SKM-1 (cell line): ENCODE data around the gene NAALADL2.
"Not testable (repeated sequence)": the region's sequence is repeated elsewhere in the genome, so short reads cannot be mapped to it uniquely, and the experiment has no call there.

Source experiments
- DNase-seq: peaks from one replicate; lab custom pipeline; 2025; ENCODE audit not compliant: unreplicated experiment; lab: John Stamatoyannopoulos, UW

The NAALADL2 gene

GRCh38 chr3:175469124-175469523 is 610.0 kb downstream of the NAALADL2 start:
- no peak for DNase-seq

DNA sequence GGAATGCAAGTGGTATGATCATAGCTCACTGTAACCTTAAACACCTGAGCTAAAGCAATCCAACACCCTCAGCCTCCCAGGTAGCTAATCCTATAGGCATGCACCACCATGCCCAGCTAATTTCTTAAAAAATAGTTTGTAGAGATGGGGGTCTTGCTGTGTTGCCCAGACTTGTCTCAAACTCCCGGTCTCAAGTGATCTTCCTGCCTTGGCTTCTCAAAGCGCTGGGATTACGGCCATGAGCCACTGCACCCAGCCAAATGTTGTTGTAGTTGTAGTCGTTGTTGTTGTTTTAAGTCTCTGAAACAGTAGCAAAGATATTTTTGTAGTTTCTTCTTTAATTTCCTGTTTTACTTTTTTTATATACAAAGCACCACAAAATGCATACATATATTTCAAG is 616.6 kb downstream of the NAALADL2 start:
- DNase-seq, result no peak

- no peak for DNase-seq
Observed at GRCh38 chr3:175476489-175476888, 617.4 kb downstream of the NAALADL2 start.

DNA sequence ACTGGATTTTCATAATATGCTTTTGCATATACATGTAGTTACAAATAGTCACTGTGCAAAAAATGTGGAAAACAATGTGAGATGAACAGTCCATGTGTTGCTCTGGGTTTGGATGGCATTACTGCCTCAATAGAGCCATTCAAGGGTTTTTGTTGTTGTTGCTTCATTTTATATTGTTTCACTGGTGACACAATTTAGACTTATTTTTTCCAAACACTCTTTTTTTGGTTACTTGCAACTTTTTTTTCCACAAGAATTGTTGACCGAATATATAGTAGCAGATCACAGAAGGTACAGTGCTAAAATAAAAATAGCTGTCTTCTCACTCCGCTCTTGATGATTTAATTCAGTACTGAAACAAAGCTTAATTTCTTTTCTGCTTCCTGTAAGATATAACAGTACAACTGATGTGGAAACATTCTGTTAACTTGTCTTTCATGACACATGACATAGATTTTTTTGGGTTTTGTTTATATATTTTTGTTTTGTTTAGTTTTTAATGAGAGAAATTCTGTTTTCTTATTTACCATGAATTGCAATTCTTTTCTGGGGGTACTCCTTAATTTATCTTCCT is 618.6 kb downstream of the NAALADL2 start:
- no peak for DNase-seq

DNA sequence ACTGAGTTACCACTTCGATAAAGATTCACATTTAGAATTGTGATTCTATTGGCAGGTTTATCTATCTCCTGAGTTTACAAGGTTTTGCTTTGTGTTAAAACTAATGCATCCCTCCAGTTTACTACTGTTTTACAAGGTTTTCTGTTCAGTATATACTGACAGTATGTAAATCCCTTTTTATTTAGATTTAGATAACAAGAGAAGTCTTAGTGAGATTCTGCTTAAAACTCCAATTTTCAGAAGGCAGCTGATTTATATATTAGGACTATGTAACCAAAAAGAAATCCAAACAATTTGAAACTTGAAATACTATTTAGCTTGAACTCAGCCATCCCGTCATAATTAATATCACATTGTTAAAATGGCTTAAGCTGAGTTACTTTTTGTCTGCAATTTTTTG is 619.2 kb downstream of the NAALADL2 start:
- DNase-seq, result no peak

DNA sequence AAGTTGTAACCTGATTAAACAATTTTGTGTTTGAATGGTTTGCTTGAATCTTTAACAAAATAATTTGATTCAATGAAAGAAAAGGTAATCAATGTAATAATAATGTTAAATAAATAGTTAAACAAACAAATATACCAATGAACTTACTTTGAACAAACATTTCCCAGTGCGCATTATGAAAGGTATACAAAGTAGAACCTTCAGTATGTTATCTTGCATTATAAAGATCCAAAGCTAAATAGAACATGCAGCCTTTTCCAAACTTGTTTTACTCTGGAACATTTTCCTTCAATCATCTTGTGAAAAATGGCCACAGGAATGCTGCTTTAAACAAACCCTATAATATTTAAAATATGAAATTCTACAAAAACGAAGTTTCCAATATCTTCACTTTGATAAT is 620.0 kb downstream of the NAALADL2 start:
- no peak for DNase-seq

- no peak for DNase-seq
Observed at GRCh38 chr3:175479800-175480199, 620.7 kb downstream of the NAALADL2 start.

- no peak for DNase-seq
Observed at GRCh38 chr3:175484666-175485065, 625.5 kb downstream of the NAALADL2 start.

- no peak for DNase-seq
Observed at GRCh38 chr3:175485436-175485835, 626.3 kb downstream of the NAALADL2 start.

DNA sequence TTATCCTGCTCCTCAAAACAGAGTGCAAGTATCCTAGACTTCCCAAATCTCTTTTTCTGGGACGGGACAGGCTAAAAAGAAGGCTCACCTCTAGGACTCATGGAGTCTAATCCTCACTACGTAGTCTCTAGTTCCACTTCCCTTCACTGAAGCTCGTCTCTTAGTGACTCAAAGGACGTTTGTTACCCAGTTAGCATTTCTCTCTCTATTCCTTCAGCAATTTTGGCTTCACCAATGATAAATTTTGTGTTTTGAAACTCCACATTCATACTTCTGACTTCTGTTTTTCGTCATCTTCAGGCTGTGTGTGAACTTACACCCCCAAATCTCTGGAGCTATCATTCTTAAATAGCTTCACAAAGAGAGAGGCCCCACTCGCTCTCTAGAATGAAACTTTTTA is 627.1 kb downstream of the NAALADL2 start:
- no peak for DNase-seq

DNA sequence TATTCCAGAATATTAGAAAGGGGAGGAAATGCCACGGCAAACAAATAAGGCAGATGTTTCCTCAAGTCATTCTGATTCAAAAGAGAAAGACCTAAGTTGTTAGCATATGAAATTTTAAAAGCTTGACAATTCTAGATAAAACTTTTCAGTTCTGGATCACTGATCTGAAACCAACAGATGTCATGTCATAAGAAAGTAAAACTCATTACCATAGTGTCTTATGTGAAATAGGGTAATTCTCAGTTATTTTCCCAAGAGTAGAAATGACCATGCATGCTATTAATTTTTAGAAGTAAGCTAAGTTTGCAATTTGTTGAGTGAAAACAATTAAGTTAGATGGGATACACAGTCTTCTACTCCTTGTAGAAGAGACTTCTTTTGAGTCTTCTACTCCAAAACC is 630.3 kb downstream of the NAALADL2 start:
- no peak for DNase-seq

DNA sequence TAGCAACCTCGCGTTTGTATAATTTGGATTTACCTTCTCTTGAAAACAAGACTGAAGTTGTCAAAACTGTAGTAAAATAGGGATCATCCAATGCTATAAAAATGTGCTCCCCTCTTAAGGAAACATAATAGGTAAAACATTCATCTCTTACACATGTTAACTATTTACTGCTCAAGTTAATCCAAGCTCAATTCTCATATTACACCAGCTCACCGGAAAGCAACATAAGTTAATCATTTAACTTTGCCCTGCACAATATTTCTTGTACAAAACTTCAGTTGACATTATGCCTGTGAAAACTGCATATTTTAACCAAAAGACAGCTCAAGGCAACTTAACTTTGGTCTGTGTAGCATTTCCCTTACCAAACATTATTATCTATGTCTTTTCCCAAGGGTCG is 634.2 kb downstream of the NAALADL2 start:
- DNase-seq, result no peak

DNA sequence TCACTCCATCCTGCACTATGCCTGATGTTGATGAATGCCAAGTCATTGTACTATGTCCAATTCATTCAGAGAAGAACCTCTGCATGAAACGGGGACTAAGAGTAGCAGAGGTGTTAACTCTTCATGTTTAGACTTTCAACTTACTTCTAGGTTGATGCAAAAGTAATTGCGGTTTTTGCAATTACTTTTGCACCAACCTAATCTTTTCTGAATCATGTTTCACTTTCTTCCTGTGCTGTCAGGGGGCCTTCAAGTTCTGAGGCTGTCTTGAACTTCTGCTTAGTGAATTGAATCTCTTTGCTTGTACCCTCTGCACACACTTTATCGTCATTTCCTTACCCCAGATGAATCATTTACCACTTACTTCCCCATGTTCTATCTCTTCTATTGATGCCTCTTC is 636.2 kb downstream of the NAALADL2 start:
- DNase-seq, result peak; percentile 54

DNA sequence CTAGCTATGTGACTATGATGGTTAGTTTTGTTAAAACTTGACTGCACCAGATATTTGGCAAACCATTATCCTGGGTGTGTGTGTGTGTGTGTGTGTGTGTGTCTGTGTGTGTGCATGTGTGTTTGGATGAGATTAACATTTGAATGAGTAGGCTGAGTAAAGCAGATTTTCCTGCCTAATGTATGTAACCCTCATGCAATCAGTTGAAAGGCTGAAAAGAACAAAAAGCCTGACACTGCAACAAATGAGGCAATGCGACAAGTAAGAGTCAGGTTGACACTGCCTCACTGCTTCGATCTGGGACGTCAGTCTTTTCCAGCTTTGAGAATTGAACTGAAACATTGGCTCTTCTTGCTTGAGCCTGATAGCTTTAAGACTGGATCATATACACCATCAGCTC is 643.0 kb downstream of the NAALADL2 start:
- DNase-seq, result no peak

GRCh38 chr3:175511219-175511785 is 652.2 kb downstream of the NAALADL2 start:
- no peak for DNase-seq

DNA sequence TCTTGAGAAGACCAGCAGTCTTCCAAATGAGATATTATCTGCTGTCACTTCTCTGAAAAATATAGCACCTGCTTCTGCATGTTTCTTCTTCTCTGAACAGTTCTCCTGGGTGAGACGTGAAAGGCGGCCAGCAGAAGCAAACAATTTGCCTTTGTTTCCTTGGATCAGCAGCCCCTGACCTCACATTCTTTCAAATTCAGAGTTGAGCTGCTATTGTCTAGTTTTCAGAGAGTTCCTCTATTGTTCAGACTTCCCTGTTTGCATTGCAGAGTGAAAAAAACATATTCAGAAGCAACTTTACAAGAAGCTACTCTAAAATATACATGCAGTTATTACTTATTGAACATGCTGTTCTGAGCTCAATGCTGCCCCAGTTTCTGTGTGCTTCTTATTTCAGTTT is 653.6 kb downstream of the NAALADL2 start:
- DNase-seq, result no peak

DNA sequence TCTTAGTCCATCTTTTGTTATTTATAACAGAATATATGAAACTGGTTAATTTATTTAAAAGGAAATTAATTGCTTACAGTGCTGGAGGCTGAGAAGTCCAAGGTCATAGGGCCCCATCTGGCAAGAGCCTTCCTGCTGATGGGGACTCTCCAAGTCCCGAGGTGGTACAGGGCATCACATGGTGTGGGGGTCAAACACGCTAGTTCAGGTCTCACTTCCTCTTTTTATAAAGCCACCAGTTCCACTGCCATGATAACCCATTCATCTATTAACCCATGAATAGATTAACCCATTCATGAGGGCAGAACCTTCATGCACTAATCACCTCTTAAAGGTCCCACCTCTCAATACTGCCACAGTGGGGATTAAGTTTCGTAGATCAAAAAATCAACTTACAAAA is 659.3 kb downstream of the NAALADL2 start:
- no peak for DNase-seq

- no peak for DNase-seq
Observed at GRCh38 chr3:175521406-175521805, 662.3 kb downstream of the NAALADL2 start.

DNA sequence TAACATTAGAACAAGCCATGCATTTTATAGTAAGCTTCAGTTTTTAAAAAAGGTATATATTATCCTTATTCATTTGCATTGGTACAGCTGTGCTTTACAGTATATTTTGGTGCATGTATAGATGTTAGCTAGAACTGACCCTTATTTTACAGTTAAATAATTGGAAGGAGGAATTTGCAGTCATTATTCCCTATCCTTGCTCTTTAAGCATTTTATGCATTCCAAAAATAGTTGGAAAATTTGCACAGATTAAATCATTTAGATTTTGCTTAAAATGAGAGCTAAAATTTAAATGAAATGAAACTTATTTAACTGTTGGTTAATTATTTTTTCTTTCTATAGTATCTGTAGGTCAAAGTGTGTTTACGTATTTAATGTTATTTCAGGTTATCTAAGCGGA is 667.1 kb downstream of the NAALADL2 start:
- DNase-seq, result no peak

GRCh38 chr3:175526609-175527280 is 667.6 kb downstream of the NAALADL2 start:
- DNase-seq, result no peak

GRCh38 chr3:175528693-175529092 is 669.6 kb downstream of the NAALADL2 start:
- DNase-seq, result not testable (repeated sequence)

GRCh38 chr3:175535351-175535750 is 676.2 kb downstream of the NAALADL2 start:
- no peak for DNase-seq

- DNase-seq, result no peak
Observed at GRCh38 chr3:175546115-175546514, 687.0 kb downstream of the NAALADL2 start.
